B cell (primary cell): Measurements from ENCODE around the gene AMELY.

Experiments
- EZH2 ChIP-seq: IDR thresholded peaks from 2 replicates; pipeline ENCODE4 v1.6.1; 2012; ENCODE audit warnings: borderline replicate concordance, low read depth, mild to moderate bottlenecking, moderate library complexity, low read length; ENCODE audit not compliant: insufficient read depth, poor library complexity, severe bottlenecking
- TF ChIP-seq, protein P1 (sequence below): fragments of 200-600 bp; IDR thresholded peaks from one replicate; pipeline ENCODE4 v1.8.0; 2022; ENCODE audit warnings: antibody characterized with exemption, mild to moderate bottlenecking

- TF ChIP-seq, protein P1, sequence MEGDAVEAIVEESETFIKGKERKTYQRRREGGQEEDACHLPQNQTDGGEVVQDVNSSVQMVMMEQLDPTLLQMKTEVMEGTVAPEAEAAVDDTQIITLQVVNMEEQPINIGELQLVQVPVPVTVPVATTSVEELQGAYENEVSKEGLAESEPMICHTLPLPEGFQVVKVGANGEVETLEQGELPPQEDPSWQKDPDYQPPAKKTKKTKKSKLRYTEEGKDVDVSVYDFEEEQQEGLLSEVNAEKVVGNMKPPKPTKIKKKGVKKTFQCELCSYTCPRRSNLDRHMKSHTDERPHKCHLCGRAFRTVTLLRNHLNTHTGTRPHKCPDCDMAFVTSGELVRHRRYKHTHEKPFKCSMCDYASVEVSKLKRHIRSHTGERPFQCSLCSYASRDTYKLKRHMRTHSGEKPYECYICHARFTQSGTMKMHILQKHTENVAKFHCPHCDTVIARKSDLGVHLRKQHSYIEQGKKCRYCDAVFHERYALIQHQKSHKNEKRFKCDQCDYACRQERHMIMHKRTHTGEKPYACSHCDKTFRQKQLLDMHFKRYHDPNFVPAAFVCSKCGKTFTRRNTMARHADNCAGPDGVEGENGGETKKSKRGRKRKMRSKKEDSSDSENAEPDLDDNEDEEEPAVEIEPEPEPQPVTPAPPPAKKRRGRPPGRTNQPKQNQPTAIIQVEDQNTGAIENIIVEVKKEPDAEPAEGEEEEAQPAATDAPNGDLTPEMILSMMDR: no peak
- no peak for TF ChIP-seq EZH2
These were observed 4.0 kb downstream of the AMELY start for GRCh38 chrY:6907591-6907990.
